ENCODE data around the gene ANKMY1.

ANKMY1 gene, protein sequence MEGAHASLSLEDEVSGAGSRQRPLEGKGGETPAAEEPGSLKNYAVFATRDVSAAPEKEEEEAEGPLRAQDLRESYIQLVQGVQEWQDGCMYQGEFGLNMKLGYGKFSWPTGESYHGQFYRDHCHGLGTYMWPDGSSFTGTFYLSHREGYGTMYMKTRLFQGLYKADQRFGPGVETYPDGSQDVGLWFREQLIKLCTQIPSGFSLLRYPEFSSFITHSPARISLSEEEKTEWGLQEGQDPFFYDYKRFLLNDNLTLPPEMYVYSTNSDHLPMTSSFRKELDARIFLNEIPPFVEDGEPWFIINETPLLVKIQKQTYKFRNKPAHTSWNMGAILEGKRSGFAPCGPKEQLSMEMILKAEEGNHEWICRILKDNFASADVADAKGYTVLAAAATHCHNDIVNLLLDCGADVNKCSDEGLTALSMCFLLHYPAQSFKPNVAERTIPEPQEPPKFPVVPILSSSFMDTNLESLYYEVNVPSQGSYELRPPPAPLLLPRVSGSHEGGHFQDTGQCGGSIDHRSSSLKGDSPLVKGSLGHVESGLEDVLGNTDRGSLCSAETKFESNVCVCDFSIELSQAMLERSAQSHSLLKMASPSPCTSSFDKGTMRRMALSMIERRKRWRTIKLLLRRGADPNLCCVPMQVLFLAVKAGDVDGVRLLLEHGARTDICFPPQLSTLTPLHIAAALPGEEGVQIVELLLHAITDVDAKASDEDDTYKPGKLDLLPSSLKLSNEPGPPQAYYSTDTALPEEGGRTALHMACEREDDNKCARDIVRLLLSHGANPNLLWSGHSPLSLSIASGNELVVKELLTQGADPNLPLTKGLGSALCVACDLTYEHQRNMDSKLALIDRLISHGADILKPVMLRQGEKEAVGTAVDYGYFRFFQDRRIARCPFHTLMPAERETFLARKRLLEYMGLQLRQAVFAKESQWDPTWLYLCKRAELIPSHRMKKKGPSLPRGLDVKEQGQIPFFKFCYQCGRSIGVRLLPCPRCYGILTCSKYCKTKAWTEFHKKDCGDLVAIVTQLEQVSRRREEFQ

DNA sequence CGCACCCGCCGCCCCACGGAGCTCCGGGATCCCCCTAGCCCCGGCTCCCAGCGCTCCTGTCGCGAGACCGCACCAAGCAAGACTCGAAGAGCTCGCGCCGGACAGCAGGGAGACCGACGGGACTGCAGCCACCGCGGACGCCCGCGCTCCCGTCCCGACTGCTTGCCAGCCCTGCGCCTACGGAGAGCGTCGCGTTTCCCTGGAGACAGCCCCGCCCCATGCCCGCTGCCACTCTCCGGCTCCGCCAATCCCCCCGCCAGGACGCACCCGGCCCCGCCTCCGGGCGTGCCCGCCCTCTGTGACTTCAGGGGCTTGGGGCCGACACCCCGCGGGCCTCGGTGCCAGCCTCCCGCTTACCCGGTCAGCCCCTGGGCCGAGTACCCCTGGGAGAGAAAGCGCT lies at the start of gene ANKMY1:
ANKMY1 (minus strand) TSS at position 181 of the 400 bp plus-strand sequence. CDS start 653 bp downstream, outside the sequence.
- DNase-seq: peak; percentile 50

DNA sequence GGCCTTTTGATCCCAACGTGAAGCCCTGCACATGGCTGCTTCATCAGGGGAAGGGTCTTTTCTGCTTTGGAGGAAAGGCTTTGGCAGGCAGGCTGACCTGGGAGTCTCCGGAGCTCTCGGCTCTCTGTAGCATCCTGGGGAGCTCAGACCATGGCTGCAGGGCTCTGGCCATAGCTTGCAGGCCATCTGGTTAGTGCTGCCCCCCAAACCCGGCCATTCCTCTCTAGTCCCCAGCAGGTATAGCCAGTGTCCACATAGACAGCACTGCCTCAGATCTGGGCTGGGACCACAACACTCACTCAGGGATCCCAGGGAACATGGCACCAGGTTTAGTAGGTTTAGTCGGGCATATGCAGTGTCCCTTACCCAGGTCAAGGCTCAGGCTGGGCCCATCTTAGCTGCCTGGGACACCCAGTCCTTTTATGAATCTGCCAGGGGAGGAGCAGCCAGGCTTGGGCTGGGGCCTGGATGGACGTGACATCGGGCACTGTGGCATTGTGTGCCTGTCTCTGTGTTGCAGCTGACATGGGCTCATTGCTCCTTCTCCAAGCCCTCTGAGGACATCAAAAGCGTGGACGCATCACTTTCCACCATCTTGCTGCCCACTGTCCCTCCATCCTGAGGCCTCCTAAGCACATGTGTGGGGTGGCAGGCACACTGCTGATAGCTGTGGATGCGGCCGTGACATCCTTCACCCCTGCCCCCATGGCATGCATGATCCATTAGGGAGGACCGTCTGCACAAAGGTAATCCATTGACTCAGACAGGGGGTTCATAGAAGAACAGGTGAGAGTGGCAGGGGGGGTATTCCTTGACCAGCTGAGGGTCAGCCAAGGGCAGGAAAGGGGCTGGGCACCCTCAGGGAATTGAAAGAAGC lies 48.3 kb upstream of the ANKMY1 start:
- no peak for DNase-seq

DNA sequence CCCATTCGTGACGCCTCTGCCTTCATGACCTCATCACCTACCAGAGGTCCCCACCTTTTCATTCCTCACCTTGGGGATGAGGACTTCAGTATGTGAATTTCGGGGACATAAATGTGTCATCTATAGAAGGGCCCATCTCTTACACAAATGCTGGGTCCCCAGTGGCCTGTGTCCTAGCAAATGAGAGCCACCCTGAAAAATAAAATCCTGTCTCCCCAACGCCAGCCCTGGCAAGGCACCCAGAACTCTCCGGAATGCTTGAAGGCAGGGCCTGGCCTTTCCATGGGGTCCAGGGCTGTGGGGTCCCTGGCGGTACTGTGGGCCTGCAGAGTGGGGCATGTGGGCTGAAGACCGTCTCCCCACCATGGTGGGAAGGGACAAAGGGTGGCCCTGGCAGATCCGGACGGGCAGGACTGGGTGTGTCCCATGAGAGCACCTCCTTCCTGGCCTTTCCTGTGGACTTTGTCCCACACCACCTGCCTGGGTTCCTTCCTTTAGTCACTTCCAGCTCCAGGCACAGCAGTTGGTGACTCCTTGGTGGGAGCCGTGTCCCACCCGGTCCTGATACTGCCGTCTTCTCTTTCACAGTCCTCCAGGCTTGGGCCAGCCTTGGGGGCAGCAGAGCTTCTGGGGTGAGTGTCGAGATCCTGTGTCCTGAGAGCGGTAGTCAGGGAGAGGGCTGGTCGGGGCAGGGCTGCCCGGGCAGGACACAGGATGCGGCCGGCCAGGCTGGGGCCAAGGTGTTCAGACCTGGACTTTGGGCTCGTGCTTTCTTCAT lies 47.3 kb upstream of the ANKMY1 start:
- no peak for DNase-seq

DNA sequence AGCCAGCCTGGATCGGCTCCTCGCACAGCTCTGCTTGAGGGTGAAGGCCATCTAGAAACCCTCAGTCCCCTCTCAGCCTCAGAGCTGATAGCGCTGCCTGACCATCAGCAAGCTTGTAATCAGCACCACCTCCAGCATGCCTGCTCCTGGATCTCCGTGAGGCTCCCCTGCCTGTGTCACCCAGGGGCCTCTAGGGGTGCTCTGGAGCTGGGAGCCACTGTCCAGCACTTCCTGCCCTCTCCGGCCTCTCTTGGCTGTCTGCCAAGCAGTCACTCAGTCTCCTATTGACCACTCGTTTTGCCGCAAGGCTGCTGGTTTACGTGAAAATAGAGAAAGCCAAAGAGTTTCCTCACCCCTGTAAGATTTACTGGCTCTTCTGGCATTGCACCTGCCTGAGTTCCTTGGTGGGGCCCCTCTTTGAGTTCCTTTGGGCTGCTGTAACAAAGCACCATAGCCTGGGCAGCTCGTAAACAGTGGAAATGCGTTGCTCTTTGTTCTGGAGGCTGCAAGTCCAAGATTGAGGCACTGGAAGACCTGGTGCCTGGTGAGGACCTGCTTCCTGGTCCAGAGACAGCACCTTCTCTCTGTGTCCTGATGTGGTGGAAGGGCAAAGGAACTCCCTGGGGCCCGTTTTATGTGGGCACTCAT lies 46.6 kb upstream of the ANKMY1 start:
- no peak for DNase-seq

DNA sequence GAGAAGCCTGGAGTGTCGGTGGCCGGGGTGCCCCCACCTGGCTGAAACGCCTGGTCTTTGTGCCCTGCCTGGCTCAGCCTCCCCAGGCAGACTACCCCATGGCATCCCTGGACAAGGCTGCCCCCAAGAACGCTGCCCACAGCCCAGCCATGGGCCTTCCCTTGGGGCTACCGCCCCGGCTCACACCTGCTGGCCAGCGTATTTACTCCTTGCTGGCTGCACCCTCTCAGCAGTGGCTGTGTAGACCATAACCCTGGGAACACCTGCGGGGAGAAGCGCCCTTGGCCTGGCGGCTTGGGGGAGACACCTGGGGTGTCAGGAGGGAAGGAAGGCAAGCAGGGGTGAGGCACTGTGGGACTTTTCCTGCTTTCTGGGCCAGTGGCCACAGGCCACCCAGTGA lies 46.1 kb upstream of the ANKMY1 start:
- DNase-seq: no peak

DNA sequence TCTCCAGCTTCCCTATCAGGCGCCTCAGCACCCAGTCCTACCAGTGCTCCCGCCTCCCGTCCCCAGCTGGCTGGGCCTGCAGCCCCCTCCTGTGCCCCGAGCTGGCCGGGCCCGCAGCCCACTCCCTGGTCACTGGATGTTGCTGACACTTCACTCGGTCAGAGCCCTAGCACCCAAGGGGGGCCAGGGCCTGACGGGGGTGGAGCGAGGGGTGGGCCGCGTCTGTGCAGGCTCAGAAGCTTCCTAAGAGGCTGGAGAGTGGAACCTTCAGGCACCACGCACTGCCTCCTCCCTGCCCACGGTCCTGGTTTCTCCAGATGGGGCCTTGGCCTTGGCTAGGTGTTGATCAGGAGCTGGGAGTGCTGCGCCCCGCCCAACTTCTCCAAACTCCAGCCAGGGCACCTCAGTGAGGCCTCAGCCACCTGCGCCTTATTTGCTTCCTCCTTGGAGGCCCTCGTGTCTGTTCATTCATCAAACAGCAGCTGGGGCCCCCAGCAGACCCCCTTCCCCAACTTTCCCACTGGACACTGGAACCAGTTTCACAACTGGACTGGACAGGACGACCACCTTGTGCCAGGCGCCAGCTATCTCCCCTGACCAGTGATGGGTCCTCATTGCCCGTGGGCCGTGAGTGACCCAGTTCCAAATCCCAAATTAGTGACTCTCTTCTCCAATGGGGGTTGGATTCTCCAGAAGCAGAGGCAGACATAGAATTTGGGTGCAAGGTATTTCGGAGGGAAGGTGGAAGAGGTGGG lies 45.5 kb upstream of the ANKMY1 start:
- no peak for DNase-seq

DNA sequence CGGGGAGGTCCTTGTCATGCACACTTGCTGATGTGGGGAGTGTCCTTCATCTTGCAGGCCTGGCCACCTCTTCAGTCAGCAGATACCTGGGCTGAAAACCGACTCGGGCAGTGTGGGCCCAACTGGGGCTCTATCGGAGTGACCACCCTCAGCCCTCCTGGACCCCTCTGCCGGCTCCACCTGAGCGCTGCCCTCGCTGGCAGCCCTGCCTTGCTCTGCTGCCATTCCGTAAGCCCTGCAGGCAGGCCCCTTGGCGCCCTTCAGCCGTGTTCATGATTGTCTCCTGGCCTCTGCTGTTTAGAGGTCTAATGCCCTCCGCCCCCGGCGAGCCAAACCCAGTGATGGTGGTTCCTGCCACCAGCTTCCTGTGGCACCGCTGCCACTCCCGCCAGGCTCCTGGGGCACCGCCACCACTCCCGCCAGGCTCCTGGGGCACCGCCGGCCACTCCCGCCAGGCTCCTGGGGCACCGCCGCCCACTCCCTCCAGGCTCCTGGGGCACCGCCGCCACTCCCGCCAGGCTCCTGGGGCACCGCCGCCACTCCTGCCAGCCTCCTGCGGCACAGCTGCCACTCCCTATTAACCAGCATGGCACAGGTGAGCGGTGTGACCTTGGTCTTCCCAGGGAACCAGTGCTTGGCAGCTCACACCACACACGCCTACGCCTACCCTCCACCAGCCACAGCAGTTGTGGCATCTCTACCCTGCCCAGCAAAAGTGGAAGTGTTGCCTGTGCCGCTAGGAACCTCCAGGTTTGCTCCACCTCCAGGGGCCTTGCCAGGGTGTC lies 44.7 kb upstream of the ANKMY1 start:
- DNase-seq: no peak

DNA sequence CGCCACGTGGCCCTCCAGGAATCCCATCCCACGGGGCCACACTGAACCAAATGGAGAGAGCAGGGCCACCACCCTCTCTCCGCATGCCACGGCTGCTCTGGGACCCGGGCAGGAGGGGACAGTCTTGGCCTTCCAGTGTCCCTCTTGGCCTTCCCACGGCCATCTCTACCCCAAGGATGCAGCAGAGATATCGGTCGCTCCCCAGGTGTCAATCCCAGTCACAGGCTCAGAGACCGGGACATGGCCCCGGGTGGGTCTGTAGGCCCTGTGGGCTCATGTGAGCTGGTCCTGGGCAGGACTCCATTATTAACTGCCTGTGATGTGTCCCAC lies 44.0 kb upstream of the ANKMY1 start:
- DNase-seq: no peak

DNA sequence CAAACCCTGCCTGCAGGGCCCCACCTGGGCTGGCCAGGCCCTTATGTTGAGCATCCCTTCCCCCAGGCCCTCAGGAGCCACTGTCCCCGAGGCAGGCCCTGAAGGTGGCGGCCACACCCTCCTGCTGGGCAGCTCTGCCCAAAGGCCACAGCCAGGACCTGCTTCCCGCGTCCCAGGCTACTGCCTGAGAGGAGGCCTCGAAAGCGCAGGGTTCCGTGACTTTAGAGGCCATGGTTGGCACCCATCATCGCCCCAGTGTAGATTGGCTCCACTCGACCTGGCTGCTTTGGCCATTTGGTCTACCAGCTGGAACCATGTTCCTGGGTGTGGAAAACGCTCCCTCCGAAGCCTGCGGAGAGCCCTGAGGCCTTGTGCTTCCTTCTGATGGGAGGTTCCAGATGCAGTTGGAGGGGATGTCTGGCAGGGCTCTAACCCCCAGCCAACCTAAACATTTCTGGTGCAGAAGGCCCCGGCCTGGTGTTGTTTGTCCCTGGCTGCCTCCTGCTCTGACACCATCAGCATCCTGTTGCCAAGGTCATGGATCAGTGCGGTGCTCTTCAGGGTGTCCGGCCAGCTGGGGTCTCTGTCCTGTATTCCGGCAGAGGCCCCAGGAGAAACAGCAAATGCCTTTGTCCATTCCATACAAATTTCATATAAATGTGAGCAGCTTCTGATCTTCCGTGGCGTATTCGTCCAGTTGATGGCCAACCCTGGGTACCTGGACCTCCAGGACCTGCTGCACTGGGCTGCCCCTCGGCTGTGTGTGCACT lies 43.5 kb upstream of the ANKMY1 start:
- DNase-seq: no peak

DNA sequence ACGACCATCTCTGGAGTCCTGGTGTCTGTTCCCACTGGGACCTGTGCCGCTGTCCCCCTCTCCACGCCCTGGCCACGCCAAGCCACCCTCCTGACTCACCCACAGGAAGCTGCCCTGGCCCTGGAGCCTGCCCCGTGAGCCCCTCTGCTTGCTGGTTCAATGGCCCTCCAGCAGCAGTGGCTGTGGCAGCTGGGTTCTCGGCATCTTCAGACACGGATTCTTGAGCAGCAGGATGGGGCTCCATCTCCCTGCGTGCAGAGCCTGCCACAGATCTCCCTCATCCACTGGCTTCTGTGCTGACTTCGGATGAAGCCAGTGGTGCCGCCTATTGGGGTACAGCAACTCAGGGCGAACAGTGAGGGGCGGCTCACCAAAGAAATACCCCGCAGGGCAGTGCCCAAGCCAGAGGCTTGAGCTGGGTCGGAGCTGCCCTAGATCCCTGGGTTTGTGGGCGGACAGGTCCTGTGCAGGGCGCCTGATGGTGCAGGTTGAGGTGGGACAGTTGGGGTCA lies 42.7 kb upstream of the ANKMY1 start:
- DNase-seq: no peak

DNA sequence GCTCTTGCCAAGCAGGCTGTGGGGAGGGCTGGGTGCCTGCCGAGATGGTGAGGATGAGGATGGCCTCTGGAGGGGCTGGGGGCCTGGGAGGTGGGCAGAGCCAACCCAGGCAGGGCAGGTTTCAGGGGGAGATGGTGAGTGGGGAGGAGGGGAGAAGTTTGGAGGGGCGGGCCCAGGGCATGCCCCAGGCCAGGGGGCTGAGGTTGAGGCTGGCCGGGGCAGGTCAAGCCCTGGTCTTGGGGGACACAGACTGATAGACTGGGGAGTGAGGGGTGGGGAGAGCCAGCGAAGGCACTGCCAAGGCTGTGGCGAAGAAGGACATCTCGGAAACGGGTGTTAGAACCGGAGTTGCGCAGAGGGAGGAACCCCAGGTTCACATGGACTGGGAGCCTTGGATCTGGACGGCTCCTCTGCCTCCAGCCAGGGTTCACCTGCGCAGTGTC lies 41.4 kb upstream of the ANKMY1 start:
- DNase-seq: no peak

DNA sequence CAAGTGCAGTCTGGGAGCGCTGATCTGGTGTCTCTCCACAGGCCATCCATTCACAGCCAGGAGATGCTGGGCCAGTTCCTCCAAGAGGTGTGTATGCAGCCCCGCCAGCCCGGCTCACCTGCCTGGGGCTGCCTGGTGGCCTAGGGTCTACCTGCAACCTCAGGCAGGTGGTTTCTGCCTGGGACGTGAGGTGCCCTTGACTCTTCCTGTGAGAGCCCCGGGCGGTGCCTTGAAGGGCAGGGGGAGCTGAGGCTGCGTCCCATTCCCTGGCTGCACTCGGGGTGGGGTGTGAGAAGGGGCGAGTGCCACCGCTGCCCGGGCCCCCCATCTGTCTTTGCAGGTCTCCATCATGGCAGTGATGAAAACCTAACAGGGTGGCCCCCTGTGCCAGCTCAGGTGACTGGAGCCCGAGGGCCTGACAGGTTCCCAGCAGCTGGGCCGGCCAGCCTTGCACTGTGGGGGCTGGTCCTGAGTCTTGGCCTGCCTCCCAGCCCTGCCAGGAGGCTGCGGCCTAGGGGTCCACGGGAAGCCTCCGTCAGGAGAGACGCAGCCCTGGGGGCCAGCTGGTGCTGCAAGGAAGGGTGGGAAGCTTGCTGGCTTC lies 40.6 kb upstream of the ANKMY1 start:
- DNase-seq: no peak

DNA sequence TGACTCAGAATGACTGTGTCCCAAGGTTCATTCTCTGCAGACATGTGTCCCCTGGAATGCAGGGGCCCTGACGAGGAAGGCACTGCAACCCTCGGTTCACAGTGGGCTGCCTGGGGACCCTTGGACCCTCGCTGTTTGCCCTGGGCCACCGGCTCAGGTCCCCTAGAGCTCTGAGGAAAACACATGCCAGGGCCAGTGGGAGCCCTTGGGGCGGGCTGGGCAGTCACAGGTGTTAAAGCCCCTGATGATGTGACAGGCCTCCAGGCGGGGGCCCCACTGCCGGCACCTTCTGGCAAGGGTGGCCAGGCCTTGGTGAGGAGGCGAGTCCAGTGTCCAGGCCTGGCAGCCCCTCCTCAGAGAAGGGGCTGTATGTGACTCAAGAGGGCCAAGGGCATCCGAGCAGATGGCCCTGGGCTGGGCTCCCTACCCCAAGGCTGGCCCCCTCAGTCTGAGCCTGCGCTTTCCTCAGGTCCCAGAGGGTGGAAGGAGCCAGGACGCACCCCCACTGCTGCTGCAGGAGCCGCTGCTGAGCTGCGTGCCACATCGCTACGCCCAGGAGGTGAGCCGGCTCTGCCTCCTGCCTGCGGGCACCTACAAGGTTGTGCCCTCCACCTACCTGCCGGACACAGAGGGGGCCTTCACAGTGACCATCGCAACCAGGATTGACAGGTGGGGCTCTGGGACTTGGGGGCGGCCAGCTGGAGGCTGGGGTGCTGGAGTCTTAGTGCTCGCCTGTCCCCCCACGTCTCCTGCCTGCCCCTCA lies 39.8 kb upstream of the ANKMY1 start:
- DNase-seq: no peak

DNA sequence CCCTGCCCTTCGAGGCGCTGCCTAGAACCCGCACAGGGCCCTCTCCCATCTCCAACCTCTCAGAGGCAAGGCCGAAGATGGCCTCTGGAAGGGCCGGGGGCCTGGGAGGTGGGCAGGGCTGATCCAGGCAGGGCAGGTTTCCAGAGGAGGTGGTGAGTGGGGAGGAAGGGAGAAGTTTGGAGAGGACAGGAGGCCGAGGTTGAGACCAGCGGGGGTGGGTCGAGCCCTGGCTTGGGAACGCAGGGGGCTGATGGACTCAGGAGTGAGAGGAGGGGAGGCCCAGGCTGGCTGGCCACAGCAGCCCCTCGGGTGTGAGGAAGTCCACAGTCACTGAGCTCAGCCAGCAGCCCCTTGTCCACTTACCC lies 39.2 kb upstream of the ANKMY1 start:
- no peak for DNase-seq

DNA sequence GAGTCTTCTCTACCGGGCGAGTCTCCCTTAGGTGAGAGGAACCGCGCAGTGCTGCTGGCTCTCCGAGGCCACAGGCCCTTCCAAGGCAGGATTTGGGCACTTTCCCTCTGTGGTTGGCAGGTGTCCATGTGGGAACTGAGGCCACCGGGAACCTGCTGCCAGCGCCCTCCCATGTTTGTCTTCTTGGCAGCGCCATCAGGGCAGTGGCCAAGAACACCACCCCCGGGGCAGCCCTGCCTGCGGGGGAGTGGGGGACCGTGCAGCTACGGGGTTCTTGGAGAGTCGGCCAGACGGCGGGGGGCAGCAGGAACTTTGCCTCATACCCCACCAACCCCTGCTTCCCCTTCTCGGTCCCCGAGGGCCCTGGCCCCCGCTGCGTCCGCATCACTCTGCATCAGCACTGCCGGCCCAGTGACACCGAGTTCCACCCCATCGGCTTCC lies 38.7 kb upstream of the ANKMY1 start:
- DNase-seq: no peak

DNA sequence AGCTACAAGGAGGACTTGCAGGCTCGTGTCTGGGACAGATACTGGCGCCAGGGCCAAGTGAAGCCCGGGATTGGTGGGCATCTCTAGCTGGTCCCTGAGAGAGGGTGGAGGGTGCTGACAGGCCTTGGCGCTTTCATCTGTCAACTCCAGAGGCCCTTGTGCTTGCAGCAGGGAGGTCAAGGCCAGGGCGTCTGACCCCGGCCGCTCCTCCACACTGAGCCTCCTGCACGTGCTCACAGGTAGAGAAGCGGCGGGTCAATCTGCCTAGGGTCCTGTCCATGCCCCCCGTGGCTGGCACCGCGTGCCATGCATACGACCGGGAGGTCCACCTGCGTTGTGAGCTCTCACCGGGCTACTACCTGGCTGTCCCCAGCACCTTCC lies 38.3 kb upstream of the ANKMY1 start:
- DNase-seq: no peak

DNA sequence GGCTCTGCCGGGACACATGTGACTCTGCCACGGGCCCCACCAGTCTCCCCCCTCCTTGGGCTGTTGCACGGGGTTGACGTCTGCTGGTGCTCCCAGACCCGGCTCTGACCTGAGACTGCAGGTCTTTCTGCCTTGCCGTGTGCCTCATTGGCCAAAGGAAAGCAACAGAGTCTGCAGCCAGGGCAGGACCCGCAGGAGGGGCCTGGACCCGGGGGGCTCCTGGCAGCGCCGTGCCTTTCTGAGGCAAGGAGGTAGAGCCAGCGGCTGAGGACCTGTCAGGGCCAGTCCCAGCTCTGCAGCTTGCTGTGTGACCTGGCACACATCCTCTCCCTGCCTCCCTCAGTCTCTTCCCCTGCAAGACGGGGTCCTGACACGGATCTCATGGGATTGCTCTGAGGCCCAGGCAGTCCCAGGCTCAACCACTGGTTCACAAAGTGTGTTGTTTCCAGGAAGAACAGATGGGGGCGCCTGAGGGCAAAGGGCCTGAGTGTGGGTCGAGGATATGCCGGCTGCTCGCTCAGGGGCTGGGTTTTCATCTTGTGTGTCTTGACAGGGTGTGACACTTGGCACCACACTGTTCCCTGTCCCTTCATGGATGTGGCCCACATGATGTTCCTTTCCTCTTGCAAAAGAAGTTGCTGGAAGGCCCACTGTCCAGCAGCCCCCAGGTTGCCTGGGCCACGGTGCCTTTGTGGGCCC lies 37.7 kb upstream of the ANKMY1 start:
- no peak for DNase-seq

All from stimulated activated naive CD4-positive, alpha-beta T cell treated with Interleukin-2 at 50 U/mL for 16 hours (primary cell).